Fibroblast of skin of right biceps (primary cell): ENCODE results near the gene ANKRD37.
A peak's percentile ranks its signal among the peaks of the same experiment; 100 is the strongest.

ENCODE experiments used
- DNase-seq: peaks from one replicate; pipeline ENCODE4 v3.0.0-alpha.2; 2013

ANKRD37 gene

DNA sequence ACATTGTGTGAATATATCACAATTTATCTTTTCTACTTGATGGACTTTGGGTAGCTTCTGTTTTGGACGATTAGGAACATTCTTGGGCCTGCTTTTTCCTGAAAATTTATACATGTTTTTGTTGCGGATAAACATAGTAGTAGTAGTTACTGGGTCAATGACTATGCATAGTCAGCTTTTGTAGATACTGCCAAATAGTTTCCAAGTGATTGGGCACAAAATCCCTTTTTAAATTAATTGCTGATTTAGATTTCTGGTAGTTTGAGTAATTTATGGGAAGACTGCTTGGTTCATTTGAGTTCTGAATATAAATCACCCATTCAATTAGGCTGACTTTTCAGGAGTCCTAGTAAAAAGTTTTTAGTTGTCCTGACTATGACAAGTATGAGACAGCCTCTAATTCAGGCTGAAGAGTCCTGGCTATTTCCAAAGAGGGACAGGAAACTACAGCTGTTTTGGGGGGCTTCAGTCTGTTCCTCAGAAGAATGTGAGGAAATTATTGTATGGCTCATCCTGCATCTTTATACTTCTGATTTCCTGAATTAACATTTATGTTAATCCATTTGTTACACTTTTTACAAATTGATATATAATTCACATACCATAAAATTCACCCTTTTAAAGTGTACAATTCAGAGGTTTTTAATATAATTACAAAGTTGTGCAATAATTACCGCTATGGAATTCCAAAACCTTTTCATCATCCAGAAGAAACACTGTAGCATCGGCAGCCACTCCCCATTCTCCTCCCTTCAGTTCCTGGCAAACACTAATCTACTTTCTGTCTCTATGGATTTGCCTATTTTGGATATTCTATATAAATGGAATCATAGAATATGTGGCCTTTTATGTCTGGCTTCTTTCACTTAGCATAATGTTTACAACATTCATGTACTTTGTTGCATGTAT lies 15.1 kb upstream of the ANKRD37 start:
- peak; percentile 44 for DNase-seq

DNA sequence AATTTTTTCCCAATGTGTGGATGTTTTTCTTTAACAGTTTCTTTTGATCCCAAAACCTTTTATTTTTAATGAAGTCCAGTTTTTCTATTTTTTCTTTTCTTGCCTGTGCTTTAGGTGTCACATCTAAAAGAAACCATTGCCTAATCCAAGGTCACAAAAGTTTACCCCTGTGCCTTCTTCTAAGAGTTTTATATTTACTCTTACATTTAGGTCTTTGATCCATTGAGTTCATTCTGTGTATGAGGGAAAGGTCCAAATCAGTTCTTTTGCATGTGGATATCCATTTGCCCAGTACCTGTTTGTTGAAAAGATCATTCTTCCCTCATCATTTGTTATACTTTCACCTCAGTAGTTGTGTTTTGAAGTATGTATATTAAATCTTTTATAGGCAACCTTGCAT lies 13.9 kb upstream of the ANKRD37 start:
- no peak for DNase-seq

DNA sequence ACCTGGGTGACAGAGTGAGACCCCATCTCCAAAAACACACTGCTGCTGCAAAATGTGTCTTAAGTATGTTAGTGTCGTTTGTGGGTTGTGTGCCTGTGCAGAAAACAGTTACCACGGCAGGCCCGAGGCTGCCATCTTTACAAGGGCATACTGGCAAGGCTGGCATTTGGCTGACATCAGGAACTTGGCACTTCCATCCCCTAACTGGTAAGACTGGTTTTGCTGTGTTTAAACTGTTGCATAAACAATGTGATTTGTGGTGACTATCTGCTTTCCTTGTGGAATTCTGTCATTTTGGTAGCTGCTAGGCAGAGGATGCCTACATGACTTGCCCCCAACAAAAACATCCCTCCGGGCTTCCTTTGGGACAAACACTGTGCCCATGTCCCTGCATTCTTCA lies 13.2 kb upstream of the ANKRD37 start:
- DNase-seq, result no peak

DNA sequence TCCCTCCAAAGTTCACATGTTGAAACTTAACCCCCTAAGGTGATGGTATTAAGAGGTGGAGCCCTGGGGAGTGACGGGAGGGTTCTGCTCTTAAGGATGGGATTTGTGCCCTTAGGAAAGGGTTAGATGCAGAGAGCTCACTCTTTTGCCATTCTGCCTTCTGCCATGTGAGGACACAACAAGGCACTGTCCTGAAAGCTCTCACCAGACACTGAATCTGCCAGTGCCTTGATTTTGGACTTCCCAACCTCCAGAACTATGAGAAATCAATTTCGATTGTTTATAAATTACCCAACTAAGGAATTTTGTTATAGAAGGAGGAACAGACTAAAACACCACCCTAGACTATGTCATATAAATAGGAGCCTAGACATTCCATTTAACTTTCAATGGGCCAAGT lies 12.6 kb upstream of the ANKRD37 start:
- no peak for DNase-seq

DNA sequence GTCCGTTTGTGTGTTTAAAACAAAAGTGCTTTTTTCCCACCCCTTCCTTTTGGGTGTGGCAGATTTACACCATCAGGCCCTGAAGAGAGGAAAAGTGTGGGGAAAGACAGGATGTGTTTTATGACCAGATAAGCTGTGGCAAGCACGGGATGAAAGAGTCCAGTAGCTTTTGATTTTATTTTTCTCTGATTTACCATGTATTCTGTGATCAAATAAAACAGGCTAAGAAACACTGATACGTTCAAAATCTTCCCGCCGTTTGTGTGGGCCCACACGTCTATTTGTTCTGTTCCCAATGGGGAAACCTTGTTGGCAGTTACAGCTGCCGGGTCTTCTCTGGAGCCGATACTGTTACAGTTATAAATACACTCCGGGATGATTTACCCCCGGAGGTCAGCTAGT lies 11.7 kb upstream of the ANKRD37 start:
- no peak for DNase-seq

DNA sequence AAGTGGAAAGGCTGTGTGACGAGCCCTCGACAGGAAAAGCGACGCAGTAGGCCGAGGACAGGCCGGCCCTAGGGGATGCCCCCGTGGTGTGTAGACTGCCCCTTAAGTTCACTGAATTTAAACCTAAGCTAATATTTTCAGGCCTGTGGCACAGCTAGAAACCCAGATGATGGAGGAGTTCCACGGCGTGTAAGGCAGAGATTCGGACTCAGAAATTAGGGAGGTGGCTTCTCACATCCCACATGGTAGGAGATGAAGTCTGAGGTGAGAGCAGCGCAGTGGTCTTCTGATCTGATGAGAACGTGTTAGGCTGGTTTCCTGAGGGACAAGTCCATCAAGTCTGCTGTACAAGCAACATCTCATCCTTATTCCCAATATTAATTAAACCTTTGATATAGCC lies 8.7 kb upstream of the ANKRD37 start:
- DNase-seq, result no peak

DNA sequence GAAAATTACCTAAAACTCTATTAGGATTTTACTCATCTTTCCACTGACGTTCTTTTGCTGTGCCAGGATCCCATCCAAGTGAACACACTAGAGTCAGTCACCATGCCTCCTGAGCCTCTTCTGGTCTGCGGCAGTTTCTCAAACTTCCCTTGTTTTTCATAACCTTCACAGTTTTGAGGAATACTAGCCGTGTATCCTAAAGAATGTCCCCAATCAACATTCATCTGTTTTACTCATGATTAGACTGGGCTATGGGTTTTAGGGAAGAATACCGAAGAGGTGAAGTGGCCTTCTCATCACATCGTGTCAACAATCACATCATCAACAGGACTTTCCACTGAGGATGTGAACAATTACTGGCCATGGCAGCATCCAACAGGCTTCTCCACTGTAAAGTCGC lies 5.7 kb upstream of the ANKRD37 start:
- no peak for DNase-seq

DNA sequence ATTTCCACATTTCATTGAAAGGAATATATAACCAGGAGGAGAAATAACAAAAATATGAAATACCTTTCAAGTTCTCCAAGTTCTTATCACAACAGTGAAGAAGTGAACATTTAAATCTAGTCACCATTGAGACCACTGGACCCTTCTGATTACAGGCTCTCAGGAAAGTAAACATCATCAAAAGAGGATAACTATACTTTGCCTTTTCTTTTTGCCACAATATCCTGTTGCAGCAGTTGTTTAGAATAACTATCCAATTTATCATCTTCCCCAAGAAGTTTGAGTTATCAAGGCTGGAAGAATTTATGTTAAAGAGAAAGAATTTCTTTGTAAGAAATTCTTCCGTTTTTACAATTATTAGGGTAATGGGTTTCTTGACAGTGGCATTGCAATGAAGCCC lies 4.5 kb upstream of the ANKRD37 start:
- DNase-seq, result no peak

DNA sequence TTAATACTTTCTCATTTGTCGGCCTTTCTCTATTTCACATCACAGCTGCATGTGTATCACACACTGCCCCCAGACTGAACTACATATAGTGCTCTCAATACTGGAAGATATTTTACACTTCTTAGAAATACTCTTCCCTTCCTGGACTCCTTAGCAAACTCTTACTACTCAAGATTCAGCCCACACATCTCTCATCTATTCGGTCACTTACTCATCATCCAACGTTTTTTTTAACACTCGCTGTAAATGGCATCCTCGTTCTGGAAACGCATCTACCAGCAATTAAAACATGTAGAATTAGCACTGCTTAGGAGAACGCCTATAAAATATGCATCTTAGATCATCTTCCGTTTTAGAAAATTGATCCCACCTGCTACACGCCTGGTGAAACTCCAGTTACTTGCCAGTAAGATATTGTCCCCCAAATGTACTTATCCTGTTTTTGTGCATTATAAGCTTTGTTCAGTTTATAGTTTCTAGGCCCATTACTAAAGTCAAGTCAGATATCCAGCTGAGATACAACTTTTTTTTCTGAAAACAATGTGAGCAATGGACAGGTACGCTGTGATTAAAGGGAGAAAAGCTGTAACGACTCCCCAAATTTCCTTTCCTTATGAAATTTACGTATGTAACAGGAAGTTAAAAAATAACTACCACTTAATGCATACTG lies 1.9 kb upstream of the ANKRD37 start:
- DNase-seq, result peak; percentile 30

DNA sequence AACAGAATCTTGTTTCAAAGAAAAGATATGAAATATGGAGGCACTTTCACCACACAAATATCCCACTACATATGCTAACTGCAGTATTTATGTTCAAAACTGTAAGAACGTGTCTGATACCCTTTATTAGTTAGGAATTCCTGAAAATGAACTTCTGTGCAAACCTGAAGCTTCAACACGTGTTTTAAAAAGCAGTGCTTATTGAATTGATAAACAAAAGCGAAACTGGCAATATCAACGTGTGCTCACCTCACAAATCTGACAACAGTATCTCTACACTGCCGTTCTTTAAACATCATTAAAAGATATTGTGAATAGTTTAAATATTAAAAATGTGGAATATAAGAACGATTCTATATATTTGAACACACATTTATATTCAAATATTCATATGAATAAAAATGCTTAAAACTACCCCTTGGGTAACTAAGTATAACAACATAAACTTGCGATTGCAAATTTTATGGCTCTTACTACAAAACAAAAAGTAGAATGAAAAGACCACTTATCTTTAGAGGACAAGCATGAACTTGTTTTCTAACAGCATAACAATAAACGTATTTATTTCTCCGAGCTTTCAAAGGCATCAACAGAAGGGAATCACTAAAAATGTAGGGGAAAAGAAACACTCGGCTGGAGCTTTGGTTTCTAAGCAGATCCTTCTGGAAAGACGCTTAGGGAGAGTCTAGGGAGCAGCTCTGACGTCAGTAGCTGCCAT lies 1.2 kb upstream of the ANKRD37 start, which contains the start of gene LRP2BP:
Gene LRP2BP, minus strand, starts transcription at position 687 of the 718 bp plus-strand sequence. CDS start 17,738 bp downstream, outside the sequence.
- DNase-seq, result no peak

DNA sequence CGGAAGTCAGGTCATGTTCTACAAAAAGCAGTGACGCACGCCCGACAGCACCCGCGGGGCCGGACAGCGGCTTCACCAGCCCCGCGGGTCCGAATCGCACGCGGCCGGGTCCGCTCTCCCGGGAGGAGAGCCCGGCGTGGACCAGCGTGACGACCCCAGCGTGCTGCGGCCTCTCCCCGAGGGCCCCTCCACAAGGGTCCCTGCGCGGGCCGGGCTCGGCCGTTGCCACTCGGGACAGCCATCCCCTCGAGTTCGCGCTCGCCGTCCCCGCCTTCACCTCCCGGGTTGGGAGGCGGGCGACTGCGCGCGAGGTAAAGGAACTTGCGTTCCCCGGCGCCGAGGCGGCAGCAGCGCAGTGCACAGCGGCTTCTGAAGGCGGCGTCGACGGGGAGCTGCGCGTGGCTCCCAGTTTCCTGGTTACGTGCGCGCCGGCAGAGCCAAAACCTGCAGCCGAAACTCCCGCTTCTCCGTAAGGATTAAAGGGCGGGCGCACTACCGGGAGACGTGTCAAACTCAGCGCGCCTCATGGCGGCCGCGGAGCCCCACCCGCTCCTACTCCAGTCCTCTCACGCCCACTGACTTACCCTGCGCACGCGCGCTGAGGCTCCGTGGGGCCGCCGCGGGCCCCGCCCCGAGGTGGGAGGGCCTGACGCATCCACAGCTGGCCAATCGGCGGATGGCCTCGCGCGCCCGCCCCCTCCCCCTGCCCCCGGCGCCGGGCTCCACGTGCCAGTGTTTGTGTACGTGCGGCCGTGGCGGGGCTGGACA lies 501 bp upstream of the ANKRD37 start:
- peak; percentile 98 for DNase-seq

DNA sequence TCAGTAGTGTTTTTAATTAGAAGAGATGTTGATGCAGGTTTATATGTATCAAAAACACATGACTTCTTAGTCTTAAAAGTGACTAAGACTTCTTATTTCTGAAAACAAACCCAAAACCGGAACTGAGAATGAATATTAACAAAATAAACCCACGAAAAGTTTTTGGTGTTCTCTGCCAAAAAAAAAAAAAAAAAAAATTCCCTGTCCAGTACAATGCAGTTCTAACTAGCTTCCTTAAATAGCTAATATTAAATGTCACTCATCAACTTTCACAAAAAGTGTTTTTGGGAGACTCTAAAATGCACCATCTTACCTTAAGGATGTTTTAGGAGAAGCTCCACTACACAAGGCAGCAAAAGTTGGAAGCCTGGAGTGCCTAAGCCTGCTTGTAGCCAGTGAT lies 2.0 kb downstream of the ANKRD37 start:
- no peak for DNase-seq

DNA sequence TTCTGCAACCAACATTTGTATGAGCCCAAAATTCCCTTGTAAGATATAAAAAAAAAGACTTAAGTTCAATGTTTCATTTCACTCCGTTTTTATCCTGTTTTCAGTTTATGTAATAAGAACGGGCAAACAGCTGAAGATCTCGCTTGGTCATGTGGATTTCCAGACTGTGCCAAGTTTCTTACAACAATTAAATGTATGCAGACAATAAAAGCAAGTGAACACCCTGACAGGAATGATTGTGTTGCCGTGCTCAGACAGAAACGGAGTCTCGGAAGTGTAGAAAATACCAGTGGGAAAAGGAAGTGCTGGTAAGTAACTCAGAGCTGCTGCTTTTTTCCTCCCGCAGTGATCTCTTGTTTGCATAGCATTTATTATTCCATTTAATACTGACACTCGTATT lies 2.8 kb downstream of the ANKRD37 start:
- no peak for DNase-seq

DNA sequence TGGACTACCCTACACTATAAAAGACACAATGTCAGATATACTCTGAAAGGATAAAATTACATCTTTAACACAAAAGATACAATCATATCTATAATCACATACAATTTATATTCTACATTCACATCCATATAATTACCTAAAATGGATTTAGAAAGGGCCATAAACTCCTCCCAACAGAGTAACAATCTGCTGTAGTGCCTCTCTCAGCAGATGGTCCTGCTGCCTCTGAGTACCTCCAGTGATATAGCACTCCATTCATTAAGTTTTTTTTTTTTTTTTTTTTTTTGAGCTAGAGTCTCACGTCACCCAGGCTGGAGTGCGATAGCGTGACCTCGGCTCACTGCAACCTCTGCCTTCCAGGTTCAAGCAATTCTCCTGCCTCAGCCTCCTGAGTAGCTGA lies 7.4 kb downstream of the ANKRD37 start:
- DNase-seq, result no peak

DNA sequence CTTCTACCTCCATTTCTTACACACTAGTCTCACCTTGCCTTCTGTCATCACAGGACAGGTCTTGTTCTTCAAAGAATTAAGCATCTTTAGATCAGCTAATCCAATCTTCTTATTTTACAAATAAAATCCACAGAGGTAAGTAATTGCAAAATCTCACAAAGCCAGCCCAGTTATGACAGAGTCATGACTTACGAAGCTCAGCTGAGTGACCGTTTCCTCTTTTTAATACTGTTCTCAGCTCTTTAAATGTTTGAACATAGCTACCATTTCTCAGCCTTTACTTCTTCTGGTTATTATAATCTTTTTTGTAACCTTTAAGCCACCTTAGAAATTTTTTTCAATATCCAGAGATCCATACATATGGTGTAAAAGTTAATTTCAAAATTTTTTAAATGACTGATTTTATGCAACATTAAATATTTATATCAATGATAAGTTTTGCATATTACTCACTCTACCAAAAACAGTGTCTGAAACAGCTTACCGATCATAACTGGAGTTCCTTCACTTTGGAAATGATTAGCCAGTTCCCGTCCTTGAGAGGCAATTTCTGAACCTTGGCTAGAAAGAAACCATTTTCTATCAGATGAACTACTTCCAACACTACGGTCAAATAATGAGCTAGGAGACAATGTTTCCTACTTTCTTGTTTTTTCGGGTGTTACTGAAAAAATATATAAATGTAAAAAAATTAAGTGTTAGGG lies 8.8 kb downstream of the ANKRD37 start:
- no peak for DNase-seq

DNA sequence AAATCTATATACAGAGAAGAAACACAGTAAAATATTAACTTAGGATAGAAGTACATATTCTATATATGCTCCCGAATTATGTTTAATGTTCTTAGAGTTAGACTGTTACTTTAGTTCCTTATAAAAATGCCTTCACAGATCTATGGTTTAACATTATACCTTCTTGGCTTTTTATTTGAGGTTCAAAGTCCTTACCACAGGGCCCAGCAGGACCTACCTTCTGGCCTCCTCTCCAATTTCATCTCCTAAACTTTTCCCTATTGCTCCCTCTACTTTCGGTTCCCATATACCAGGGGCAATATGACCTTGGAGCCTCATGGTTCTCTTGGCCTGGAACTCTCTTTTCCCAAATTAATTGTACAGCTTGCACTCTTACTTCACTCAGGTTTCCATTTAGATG lies 11.8 kb downstream of the ANKRD37 start:
- no peak for DNase-seq

DNA sequence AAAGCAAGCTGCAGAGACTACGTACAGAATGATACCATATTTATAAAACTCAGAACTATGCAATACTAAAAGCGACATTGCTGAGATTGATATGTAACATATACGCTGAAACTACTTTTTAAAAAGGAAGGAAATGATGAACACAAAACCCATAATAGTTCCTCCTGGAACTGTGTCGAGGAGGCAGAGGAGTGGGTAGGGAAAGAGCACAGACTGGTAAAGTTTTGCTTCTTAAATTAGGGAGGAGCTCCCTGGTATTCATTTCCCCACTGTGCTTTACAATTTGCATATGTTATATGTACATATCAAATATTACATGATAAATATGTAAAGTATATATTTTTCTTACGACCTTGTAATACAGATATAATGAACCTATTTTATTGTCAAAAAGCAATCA lies 15.2 kb downstream of the ANKRD37 start:
- no peak for DNase-seq

DNA sequence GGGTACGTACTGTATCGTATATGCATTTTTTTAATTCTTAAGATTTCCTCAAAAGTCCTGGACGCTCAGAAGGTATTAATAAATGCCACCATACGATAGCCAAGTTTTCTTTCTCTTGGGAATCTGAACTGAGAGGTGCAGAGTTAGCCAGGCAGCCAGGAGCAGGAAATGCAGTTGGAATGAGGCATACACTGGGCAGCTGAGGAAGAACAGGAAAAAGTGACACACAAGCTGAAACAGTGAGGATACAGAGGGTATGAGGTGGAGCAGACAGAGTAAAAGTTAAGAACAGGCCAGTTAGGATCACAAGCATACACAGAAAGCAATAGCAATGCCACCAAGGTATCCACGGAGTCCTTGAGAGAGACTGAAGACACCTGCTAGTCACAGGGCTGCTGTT lies 15.8 kb downstream of the ANKRD37 start:
- DNase-seq, result no peak

DNA sequence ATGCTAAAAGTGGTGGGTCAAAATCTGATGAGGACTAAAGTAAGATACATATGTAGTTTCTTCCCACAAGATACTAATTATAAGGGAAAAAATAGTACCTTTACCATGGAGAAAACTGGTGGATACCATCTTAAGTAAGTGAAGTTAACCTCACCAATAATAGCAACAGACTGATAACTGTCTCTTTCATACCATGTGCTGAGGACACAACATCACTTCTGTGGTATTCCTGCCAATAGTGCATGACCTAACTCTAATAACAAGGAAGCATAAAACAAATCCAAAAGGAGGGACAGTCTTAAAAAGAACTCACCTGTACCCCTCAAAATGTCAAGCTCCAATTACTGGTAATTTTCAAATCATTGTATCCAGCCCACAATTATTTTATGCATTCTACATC lies 20.3 kb downstream of the ANKRD37 start:
- no peak for DNase-seq

DNA sequence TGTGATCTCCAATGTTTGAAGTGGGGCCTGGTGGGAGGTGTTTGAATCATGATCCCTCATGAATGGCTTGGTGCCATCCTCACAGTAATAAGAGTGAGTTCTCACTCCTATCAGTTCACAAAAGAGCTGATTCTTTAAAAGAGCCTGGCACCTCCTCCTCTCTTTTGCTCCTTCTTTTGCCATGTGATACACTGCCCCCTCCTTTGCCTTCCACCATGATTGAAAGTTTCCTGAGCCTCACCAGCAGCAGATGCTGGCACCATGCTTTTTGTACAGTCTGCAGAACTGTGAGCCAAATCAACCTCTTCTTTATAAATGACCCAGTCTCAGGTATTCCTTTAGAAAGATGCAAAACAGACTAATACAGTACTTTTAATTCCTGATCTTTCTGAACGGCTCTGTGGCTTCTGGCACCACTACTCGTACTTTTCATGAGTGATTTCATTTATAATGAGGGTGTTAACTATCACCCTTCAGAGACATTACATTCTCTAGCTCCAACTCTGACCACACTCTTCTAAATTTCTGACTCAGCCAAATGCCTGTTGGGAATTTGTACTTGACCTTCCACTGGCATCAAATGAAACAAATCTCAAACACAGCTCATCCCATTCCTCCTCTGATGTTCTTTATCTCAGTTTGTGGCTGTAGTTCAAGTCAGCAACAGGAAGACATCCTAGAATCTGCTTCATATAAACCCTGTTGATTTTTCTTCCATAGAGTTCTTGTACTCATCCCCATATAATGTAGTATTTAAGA lies 24.9 kb downstream of the ANKRD37 start:
- DNase-seq, result peak; percentile 72

DNA sequence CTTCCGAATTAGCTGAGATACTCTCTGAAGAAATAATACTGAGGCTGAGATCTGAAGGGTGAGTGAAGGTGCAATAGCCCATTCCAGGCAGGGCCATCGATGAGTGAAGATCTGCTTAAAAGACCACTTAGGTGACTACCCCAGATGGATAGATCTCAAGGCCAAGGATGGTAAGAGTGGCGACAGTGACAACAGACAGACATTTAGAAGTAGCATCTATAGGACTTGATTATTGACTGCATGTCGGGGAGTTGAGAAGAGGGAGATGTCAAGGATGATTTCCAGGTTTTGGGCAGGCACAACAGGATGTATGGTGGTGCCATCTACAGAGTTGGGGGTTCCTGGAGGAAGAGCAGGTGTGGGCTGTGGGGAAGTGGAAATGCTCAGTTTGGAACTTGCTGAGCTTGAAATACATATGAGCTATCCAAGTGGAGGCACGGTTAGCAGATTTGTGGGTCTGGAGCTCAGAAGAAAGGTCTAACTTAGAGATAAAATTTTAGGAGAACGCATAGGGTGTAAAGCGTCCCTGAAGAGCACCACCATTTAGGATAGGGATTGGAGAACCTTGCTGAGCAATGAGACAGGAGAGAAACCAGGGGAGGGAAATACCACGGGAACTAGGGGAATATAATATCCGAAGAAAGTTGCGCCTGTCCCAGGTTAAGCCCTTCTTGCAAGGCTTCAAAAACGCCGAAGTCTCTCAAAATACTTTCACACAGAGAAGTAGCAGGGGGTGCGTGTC lies 28.4 kb downstream of the ANKRD37 start:
- DNase-seq, result no peak
